Stimulated activated naive CD8-positive, alpha-beta T cell treated with anti-CD3 and anti-CD28 coated beads, Interleukin-15, Interleukin-2, amounts not matched to agents 100 ng/mL and 50 ng/mL, for 24 hours (primary cell): ENCODE data around the gene SAG.
"Not testable (repeated sequence)": the region's sequence is repeated elsewhere in the genome, so short reads cannot be mapped to it uniquely, and the experiment has no call there.

Experiments
- H3K27ac Mint-ChIP-seq: one replicate; pipeline ENCODE4 v1.8.0; 2021; ENCODE audit warnings: mild to moderate bottlenecking, mixed read lengths
- H3K27me3 Mint-ChIP-seq: one replicate; pipeline ENCODE4 v1.8.0; 2021; ENCODE audit warnings: mixed read lengths
- H3K36me3 Mint-ChIP-seq: one replicate; pipeline ENCODE4 v1.8.0; 2021; ENCODE audit warnings: low read depth, mixed read lengths
- H3K4me1 Mint-ChIP-seq: one replicate; pipeline ENCODE4 v1.8.0; 2021; ENCODE audit warnings: low read depth, mixed read lengths
- H3K4me3 Mint-ChIP-seq: one replicate; pipeline ENCODE4 v1.8.0; 2021; ENCODE audit warnings: mild to moderate bottlenecking, mixed read lengths
- H3K9me3 Mint-ChIP-seq: one replicate; pipeline ENCODE4 v1.8.0; 2021; ENCODE audit warnings: mixed read lengths

Gene SAG

GRCh38 chr2:233332125-233332524 is 24.5 kb downstream of the SAG start:
- no peak overlapping the region for H3K4me3 Mint-ChIP-seq
- peaks cover 45% of the 10 kb centered on the region for H3K4me1 Mint-ChIP-seq
- H3K27ac Mint-ChIP-seq: peak overlapping the region; percentile 90
- H3K9me3 Mint-ChIP-seq: no peaks in the 10 kb centered on the region
- no peaks in the 10 kb centered on the region for H3K36me3 Mint-ChIP-seq
- no peaks in the 10 kb centered on the region for H3K27me3 Mint-ChIP-seq

GRCh38 chr2:233334915-233335314 is 27.3 kb downstream of the SAG start:
- no peaks in the 10 kb centered on the region for H3K27me3 Mint-ChIP-seq
- no peak overlapping the region for H3K4me3 Mint-ChIP-seq
- peaks cover 52% of the 10 kb centered on the region for H3K4me1 Mint-ChIP-seq

GRCh38 chr2:233336091-233336490 is 28.5 kb downstream of the SAG start:
- not testable (repeated sequence) for H3K27ac Mint-ChIP-seq, H3K27me3 Mint-ChIP-seq, H3K9me3 Mint-ChIP-seq, H3K4me3 Mint-ChIP-seq, H3K36me3 Mint-ChIP-seq
- peaks cover 44% of the 10 kb centered on the region for H3K4me1 Mint-ChIP-seq

More at GRCh38 chr2:233334915-233335314, 27.3 kb downstream of the SAG start:
- Mint-ChIP-seq H3K9me3 (no peaks in the 10 kb centered on the region), H3K27ac (no peak overlapping the region), H3K36me3 (no peaks in the 10 kb centered on the region)

DNA sequence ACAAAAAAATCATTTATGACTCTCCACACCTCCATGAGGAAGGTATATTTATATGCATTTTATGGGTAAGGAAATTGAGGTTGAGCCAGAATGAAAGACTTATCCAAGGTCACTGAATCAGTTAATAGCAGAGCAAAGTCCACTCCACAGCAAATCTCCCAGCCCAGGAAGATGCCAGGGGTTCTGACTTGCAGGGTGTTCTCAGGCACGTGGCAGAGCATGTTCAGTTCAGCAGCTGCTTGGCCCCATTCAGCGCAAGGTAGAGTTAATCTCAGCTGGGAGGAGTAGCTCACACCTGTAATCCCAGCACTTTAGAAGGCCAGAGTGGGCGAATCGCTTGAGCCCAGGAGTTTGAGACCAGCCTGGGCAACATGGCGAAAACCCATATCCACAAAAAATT is 28.9 kb downstream of the SAG start:
- Mint-ChIP-seq H3K9me3 (no peaks in the 10 kb centered on the region), H3K36me3 (no peaks in the 10 kb centered on the region), H3K27ac (no peak overlapping the region), H3K27me3 (no peaks in the 10 kb centered on the region), H3K4me1 (peaks cover 39% of the 10 kb centered on the region), H3K4me3 (no peak overlapping the region)

DNA sequence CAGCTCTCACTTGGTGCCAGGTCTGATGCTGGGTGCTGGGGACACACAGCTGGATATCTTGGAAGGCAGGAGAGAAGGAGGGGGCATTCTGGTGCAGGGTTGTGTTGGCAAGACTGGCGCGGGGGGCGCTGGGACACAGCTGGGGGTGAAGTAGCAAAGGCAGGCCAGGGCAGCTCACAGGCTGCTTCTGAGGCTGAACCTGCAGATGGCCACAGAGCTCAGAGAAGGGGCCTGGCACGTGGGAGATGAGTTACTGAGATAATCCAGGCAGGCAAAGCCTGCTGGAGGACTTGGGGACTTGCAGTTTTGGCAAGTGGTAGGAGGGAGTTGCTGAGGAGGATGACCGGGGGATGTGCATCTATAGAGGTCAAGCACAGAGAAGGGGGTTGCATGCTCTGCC is 30.4 kb downstream of the SAG start:
- no peak overlapping the region for H3K4me3 Mint-ChIP-seq
- no peaks in the 10 kb centered on the region for H3K9me3 Mint-ChIP-seq
- no peaks in the 10 kb centered on the region for H3K27me3 Mint-ChIP-seq
- H3K36me3 Mint-ChIP-seq: no peaks in the 10 kb centered on the region
- peaks cover 31% of the 10 kb centered on the region for H3K4me1 Mint-ChIP-seq
- no peak overlapping the region for H3K27ac Mint-ChIP-seq

DNA sequence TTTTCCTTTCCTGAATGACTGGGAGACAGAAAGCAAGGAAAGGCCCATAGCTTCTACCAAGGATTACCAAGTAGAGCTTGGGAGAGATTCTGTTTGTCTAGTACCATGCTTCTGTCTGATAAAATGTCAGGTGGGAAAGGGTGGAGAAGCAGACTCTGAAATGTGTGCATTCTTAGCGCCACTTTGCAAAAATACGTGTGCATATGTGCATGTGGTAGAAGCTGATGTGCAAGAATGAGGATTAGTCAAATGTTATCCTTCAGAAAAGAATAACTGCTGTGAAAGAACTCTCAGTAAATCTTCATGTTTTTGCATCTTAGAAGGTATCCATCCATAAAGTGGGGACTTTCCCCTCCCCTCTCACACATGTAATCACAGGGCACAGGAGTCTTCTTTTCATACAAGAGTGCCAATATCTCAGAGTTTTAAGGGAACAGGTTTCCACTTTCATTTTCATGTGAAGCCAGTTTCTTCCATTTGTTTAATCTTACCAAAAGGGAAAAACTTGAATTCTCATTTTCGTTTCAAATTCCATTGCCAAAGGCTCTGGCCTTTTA is 31.3 kb downstream of the SAG start:
- H3K27me3 Mint-ChIP-seq: no peaks in the 10 kb centered on the region
- H3K4me1 Mint-ChIP-seq: peaks cover 26% of the 10 kb centered on the region
- H3K27ac Mint-ChIP-seq: no peak overlapping the region
- H3K36me3 Mint-ChIP-seq: no peaks in the 10 kb centered on the region
- H3K9me3 Mint-ChIP-seq: no peaks in the 10 kb centered on the region
- H3K4me3 Mint-ChIP-seq: no peak overlapping the region

DNA sequence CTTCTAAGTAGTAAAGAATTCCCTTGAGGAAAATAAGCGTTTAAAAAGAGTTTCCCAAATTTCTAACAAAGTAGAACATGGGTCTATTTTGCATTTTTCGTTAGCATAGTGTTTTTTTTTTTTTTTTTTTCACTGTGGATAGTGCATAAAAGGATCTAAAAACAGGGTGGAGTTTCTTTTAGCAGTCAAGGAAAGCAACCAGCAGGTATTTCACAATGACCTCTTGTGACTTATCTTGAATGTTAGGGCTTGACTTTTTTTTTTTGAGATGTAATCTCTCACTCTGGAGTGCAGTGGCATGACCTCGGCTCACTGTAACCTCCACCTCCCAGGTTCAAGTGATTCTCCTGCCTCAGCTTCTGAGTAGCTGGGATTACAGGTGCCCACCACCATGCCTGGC is 31.8 kb downstream of the SAG start:
- Mint-ChIP-seq H3K4me1 (peaks cover 21% of the 10 kb centered on the region), H3K36me3 (no peaks in the 10 kb centered on the region), H3K4me3 (no peak overlapping the region), H3K27me3 (no peaks in the 10 kb centered on the region), H3K27ac (no peak overlapping the region), H3K9me3 (no peaks in the 10 kb centered on the region)

DNA sequence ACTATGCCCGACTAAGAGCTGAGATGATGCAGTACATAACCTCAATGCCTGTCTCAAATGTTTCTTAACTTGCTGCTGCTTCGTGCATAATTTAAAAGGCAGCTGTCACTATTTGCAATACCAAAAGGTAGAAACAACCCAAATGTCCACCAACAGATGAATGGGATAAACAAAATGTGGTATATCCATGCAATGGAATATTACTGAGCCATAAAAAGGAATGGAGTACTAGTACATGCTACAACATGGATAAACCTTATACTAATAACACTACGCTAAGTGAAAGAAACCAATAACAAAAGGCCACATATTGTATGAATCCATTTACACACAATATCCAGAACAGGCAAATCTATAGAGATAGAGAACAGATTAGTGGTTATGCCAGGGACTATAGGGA is 33.7 kb downstream of the SAG start:
- Mint-ChIP-seq H3K9me3 (no peaks in the 10 kb centered on the region), H3K4me3 (no peak overlapping the region), H3K4me1 (peaks cover 10% of the 10 kb centered on the region), H3K27ac (no peak overlapping the region), H3K27me3 (no peaks in the 10 kb centered on the region), H3K36me3 (no peaks in the 10 kb centered on the region)

DNA sequence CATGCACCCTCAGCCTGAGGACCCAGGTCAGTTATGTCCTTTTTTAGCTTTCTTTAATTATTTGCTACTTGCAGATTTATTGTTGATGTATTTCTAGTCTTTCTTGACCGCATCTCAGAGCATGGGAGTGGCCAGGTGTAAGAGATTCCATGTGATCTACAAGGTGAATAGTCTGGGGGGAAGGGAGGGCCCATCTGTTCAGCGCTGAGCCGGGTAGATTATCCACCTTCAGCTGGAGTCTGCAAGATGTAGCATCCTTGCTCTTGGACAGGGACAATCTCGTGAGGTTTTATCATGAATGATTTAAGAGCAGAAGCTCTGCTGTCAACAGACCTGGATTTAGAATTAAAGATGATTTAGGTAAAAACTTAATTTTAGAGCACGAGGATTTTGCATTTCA is 34.7 kb downstream of the SAG start:
- Mint-ChIP-seq H3K36me3 (no peaks in the 10 kb centered on the region), H3K9me3 (no peaks in the 10 kb centered on the region), H3K27ac (peak overlapping the region; percentile 31), H3K4me3 (no peak overlapping the region), H3K27me3 (no peaks in the 10 kb centered on the region), H3K4me1 (peaks cover 13% of the 10 kb centered on the region)

GRCh38 chr2:233343171-233343705 is 35.6 kb downstream of the SAG start:
- Mint-ChIP-seq H3K27ac (no peak overlapping the region), H3K4me3 (no peak overlapping the region)

DNA sequence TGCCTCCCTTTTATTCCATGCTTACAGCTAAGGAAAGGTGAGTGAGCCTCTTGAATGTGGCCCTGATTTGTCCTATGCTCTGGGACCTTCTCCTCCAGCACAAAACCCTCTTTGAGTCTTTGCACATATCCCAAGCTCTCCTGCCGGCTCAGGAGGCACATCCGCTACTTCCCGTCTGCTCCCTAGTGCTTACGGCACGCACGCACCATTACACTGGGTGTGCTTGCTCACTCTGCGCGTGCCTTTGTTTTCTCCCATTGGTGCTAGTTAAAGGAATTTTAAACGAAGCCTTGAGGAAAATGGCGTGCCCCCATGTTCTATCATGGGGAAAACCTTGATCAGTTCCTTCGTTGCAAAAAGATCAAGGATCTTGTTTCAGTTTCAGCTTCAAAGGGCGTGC is 38.8 kb downstream of the SAG start:
- Mint-ChIP-seq H3K27ac (no peak overlapping the region), H3K27me3 (no peaks in the 10 kb centered on the region), H3K36me3 (no peaks in the 10 kb centered on the region), H3K4me3 (no peak overlapping the region), H3K4me1 (peaks cover 37% of the 10 kb centered on the region), H3K9me3 (no peaks in the 10 kb centered on the region)

More at GRCh38 chr2:233343171-233343705, 35.6 kb downstream of the SAG start:
- H3K27me3 Mint-ChIP-seq: no peaks in the 10 kb centered on the region
- H3K4me1 Mint-ChIP-seq: peaks cover 15% of the 10 kb centered on the region
- no peaks in the 10 kb centered on the region for H3K36me3 Mint-ChIP-seq
- no peaks in the 10 kb centered on the region for H3K9me3 Mint-ChIP-seq

DNA sequence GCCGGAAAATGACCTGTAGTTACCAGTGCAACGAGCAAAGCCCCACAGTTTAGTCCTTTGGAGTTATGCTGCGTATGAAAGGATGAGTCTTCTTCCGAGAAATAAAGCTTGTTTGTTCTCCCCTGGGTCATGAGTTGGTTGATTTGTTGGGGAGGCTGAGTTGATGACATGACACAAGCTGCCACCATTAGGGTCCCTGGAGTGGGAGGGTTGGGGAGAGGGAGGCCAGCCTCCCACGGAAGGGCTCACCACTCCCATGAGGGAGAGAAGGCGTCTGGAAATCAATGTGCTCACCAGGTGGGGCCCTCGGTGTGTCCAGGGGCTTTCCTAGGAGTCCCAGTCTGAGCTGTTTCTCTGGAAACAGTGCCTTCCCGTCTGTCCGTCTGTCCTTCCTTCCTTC is 39.3 kb downstream of the SAG start:
- no peaks in the 10 kb centered on the region for H3K27me3 Mint-ChIP-seq
- H3K4me3 Mint-ChIP-seq: no peak overlapping the region
- H3K9me3 Mint-ChIP-seq: no peaks in the 10 kb centered on the region
- no peaks in the 10 kb centered on the region for H3K36me3 Mint-ChIP-seq
- no peak overlapping the region for H3K27ac Mint-ChIP-seq
- H3K4me1 Mint-ChIP-seq: peaks cover 40% of the 10 kb centered on the region

DNA sequence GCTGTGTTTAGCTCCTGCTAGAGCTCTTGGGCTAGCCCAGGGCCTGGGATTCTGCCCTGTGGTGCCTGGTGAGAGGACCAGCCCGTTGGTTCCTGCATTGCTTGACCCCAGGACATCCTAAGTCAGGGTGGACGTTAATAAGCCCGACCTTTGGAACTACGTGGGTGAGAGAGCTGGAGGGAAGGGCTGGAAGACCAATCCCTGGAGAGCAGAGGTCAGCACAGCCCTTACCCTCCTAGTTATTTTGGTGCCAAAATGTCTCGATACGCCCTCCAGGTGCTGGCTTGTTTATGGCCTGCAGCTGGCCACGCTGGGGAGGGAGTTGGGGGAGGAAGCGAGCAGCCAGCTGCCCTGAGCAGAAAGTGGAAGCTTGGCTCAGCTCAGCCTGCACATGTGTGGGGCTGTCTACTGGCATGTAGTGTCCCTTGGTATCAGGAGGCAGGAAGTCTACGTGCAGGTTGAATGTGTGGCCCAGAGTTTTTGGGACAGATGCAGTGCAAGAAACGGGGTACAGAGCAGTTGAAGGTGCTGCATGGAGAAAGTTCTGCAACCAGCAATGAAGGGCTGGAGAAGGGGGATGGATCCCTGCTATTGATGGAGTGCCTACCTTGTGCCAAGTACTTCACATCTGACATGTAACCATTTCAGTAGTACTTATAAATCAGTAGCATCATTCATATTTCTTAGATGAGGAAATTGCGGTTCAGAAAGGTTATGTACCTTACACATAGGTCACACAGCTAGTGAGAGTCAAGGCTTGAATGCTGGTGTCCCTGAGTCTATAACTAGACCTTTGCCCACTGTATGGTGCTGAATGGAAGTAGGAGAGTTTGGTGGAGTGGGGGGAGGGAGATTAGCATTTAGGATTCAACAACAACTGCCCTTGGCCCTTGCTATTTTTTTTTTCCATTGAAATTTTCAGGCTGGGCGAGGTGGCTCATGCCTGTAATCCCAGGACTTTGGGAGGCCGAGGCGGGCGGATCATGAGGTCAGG is 41.7 kb downstream of the SAG start:
- H3K4me3 Mint-ChIP-seq: peak overlapping the region; percentile 4
- peaks cover 61% of the 10 kb centered on the region for H3K4me1 Mint-ChIP-seq
- no peaks in the 10 kb centered on the region for H3K9me3 Mint-ChIP-seq
- H3K36me3 Mint-ChIP-seq: no peaks in the 10 kb centered on the region
- no peaks in the 10 kb centered on the region for H3K27me3 Mint-ChIP-seq
- H3K27ac Mint-ChIP-seq: no peak overlapping the region

- Mint-ChIP-seq H3K4me3 (peak overlapping the region; percentile 35), H3K4me1 (peaks cover 68% of the 10 kb centered on the region), H3K27ac (peak overlapping the region; percentile 88), H3K36me3 (peaks cover 7% of the 10 kb centered on the region), H3K27me3 (no peaks in the 10 kb centered on the region), H3K9me3 (no peaks in the 10 kb centered on the region)
These were observed 43.1 kb downstream of the SAG start for GRCh38 chr2:233350708-233351107.

- peak overlapping the region; percentile 65 for H3K27ac Mint-ChIP-seq
- H3K27me3 Mint-ChIP-seq: no peaks in the 10 kb centered on the region
- peaks cover 14% of the 10 kb centered on the region for H3K36me3 Mint-ChIP-seq
- no peak overlapping the region for H3K4me3 Mint-ChIP-seq
- H3K4me1 Mint-ChIP-seq: peaks cover 75% of the 10 kb centered on the region
- no peaks in the 10 kb centered on the region for H3K9me3 Mint-ChIP-seq
These were observed 43.8 kb downstream of the SAG start for GRCh38 chr2:233351423-233351822.
